KG1 (cell line): ENCODE results near the gene ERCC2.
"Not testable (repeated sequence)": the region's sequence is repeated elsewhere in the genome, so short reads cannot be mapped to it uniquely, and the experiment has no call there.

Experiments used
- DNase-seq: peaks from one replicate; lab custom pipeline; 2025; lab: John Stamatoyannopoulos, UW

The ERCC2 gene

GRCh38 chr19:45333609-45334303, 36.6 kb downstream of the ERCC2 start:
- no peak for DNase-seq

GRCh38 chr19:45331411-45331810, 39.0 kb downstream of the ERCC2 start:
- DNase-seq = no peak

- no peak for DNase-seq
Measured at GRCh38 chr19:45327404-45328143, 42.8 kb downstream of the ERCC2 start.

GRCh38 chr19:45324349-45324907, 45.9 kb downstream of the ERCC2 start:
- no peak for DNase-seq

- DNase-seq = no peak
Measured at GRCh38 chr19:45323671-45324081, 46.7 kb downstream of the ERCC2 start.

GRCh38 chr19:45322744-45323281, 47.6 kb downstream of the ERCC2 start, which contains the start of gene CKM:
Gene CKM (minus strand): TSS chr19:45322875. CDS start chr19:45319713, 3,162 bp downstream.
- DNase-seq = no peak

GRCh38 chr19:45322311-45322710, 48.1 kb downstream of the ERCC2 start:
- DNase-seq = no peak

- no peak for DNase-seq
Measured at GRCh38 chr19:45321848-45322247, 48.5 kb downstream of the ERCC2 start.

GRCh38 chr19:45320997-45321775, 49.2 kb downstream of the ERCC2 start:
- DNase-seq = no peak

GRCh38 chr19:45315304-45315703, 55.1 kb downstream of the ERCC2 start:
- DNase-seq = no peak

- DNase-seq = no peak
Measured at GRCh38 chr19:45314708-45315245, 55.6 kb downstream of the ERCC2 start.

- not testable (repeated sequence) for DNase-seq
Measured at GRCh38 chr19:45312285-45312684, 58.1 kb downstream of the ERCC2 start.

GRCh38 chr19:45311621-45312020, 58.8 kb downstream of the ERCC2 start:
- no peak for DNase-seq

GRCh38 chr19:45309322-45309721, 61.1 kb downstream of the ERCC2 start:
- DNase-seq = not testable (repeated sequence)

- no peak for DNase-seq
Measured at GRCh38 chr19:45307361-45307760, 63.0 kb downstream of the ERCC2 start.

GRCh38 chr19:45306518-45307027, 63.8 kb downstream of the ERCC2 start:
- DNase-seq = no peak

- DNase-seq = no peak
Measured at GRCh38 chr19:45306040-45306439, 64.3 kb downstream of the ERCC2 start.

GRCh38 chr19:45305421-45305820, 65.0 kb downstream of the ERCC2 start:
- DNase-seq = no peak

GRCh38 chr19:45305007-45305406, 65.4 kb downstream of the ERCC2 start:
- DNase-seq = no peak

- DNase-seq = no peak
Measured at GRCh38 chr19:45304141-45304926, 66.0 kb downstream of the ERCC2 start.
